IMR-90 (cell line): ENCODE results near the gene KCNJ4. TPM values are rescaled to one million over a fixed set of nuclear protein-coding genes. Genes with fewer than 3 reads are reported as not detected.

ENCODE experiments used
- ATAC-seq: fragments of 200-7000 bp; cut with Tn5 transposase; 2 replicates; pipeline ENCODE4 v1.9.1; 2020; ENCODE audit warnings: low read depth, mild to moderate bottlenecking, moderate library complexity
- BruUV-seq: library from RNA; stranded (reverse); fragments of 400-500 nt; replicated peaks from 2 replicates; lab custom pipeline; 2021; lab: Mats Ljungman, UMichigan
- CTCF ChIA-PET: fragments of 300-600 bp; formaldehyde crosslinking; extraction: SDS; loops from one replicate; lab custom pipeline; 2021; ENCODE audit warnings: antibody characterized with exemption; lab: Yijun Ruan, JAX
- POLR2A ChIA-PET: fragments of 300-600 bp; sonication (Branson Sonifier 250); formaldehyde crosslinking; loops from one replicate; lab custom pipeline; 2022; ENCODE audit warnings: antibody characterized with exemption; ENCODE audit not compliant: unreplicated experiment; lab: Charles Lee
- DNase-seq: peaks from one replicate; pipeline ENCODE4 v3.0.0; 2013
- H2AFZ ChIP-seq: replicated peaks from 2 replicates; pipeline ENCODE3; 2013; ENCODE audit warnings: low read length, mild to moderate bottlenecking; ENCODE audit not compliant: poor library complexity
- H2AK5ac ChIP-seq: 2 replicates; pipeline ENCODE4 v1.6.1; 2013; ENCODE audit warnings: low read depth, low read length, inconsistent platforms
- H2AK9ac ChIP-seq: replicated peaks from 2 replicates; pipeline ENCODE3; 2013; ENCODE audit warnings: mild to moderate bottlenecking, low read depth, low read length, moderate library complexity; ENCODE audit not compliant: poor library complexity
- H2BK120ac ChIP-seq: 2 replicates; pipeline ENCODE4 v1.6.1; 2013; ENCODE audit warnings: low read depth, low read length, inconsistent platforms
- H2BK15ac ChIP-seq: 3 replicates; pipeline ENCODE4 v1.6.1; 2013; ENCODE audit warnings: low read depth, low read length, inconsistent platforms
- H2BK20ac ChIP-seq: 2 replicates; pipeline ENCODE4 v1.6.1; 2013; ENCODE audit warnings: low read depth, mild to moderate bottlenecking, inconsistent platforms, low read length, moderate library complexity
- H2BK5ac ChIP-seq: 2 replicates; pipeline ENCODE4 v1.6.1; 2013; ENCODE audit warnings: mild to moderate bottlenecking, low read depth, low read length, inconsistent platforms; ENCODE audit not compliant: poor library complexity, severe bottlenecking
- H3K14ac ChIP-seq: replicated peaks from 2 replicates; pipeline ENCODE4 v1.6.1; 2013; ENCODE audit warnings: low read depth, low read length, inconsistent platforms
- H3K18ac ChIP-seq: 2 replicates; pipeline ENCODE4 v1.6.1; 2013; ENCODE audit warnings: low read depth, low read length, control low read depth
- H3K23ac ChIP-seq: 2 replicates; pipeline ENCODE4 v1.6.1; 2013; ENCODE audit warnings: low read depth, low read length, inconsistent platforms
- H3K27ac ChIP-seq: 2 replicates; pipeline ENCODE4 v1.5.1; 2013; ENCODE audit warnings: mild to moderate bottlenecking, control low read depth, low read length; ENCODE audit not compliant: insufficient read depth
- H3K27me3 ChIP-seq: 2 replicates; pipeline ENCODE4 v1.6.1; 2013; ENCODE audit warnings: low read length; ENCODE audit not compliant: control insufficient read depth, insufficient read depth
- H3K36me3 ChIP-seq: 2 replicates; pipeline ENCODE4 v1.6.1; 2013; ENCODE audit warnings: low read length, mixed read lengths; ENCODE audit not compliant: control insufficient read depth, insufficient read depth
- H3K4ac ChIP-seq: 2 replicates; pipeline ENCODE4 v1.6.1; 2013; ENCODE audit warnings: low read depth, low read length, inconsistent platforms
- H3K4me1 ChIP-seq: 2 replicates; pipeline ENCODE4 v1.6.1; 2013; ENCODE audit warnings: low read length, mixed read lengths; ENCODE audit not compliant: control insufficient read depth, insufficient read depth
- H3K4me2 ChIP-seq: 2 replicates; pipeline ENCODE4 v1.6.1; 2013; ENCODE audit warnings: low read depth, mild to moderate bottlenecking, control low read depth, low read length, moderate library complexity
- H3K4me3 ChIP-seq: 2 replicates; pipeline ENCODE4 v1.5.1; 2013; ENCODE audit warnings: low read depth, mild to moderate bottlenecking, control low read depth, low read length, moderate library complexity; ENCODE audit not compliant: insufficient read depth
- H3K56ac ChIP-seq: 2 replicates; pipeline ENCODE4 v1.6.1; 2013; ENCODE audit warnings: low read length, inconsistent platforms; ENCODE audit not compliant: insufficient read depth; ENCODE audit errors: extremely low read depth
- H3K79me1 ChIP-seq, 2 experiments: 2 replicates each; pipeline ENCODE4 v1.6.1; 2013; ENCODE audit warnings: low read length in 2 of 2, inconsistent platforms in 1 of 2, low read depth in 1 of 2
- H3K9ac ChIP-seq: 2 replicates; pipeline ENCODE4 v1.6.1; 2013; ENCODE audit warnings: low read depth, low read length, control low read depth
- H3K9me1 ChIP-seq: 2 replicates; pipeline ENCODE4 v1.6.1; 2013; ENCODE audit warnings: low read length, inconsistent platforms; ENCODE audit not compliant: insufficient read depth
- H3K9me3 ChIP-seq: 2 replicates; pipeline ENCODE4 v1.6.1; 2013; ENCODE audit warnings: low read length; ENCODE audit not compliant: control insufficient read depth, insufficient read depth
- H4K20me1 ChIP-seq: 2 replicates; pipeline ENCODE4 v1.6.1; 2013; ENCODE audit warnings: low read length, inconsistent platforms; ENCODE audit not compliant: insufficient read depth
- H4K5ac ChIP-seq: 2 replicates; pipeline ENCODE4 v1.6.1; 2013; ENCODE audit warnings: mild to moderate bottlenecking, low read depth, low read length, control low read depth
- H4K8ac ChIP-seq, 2 experiments: 2 replicates each; pipeline ENCODE4 v1.6.1; 2013; ENCODE audit warnings: low read depth in 2 of 2, low read length in 2 of 2, control low read depth in 1 of 2, inconsistent platforms in 1 of 2
- H4K91ac ChIP-seq: 2 replicates; pipeline ENCODE4 v1.6.1; 2013; ENCODE audit warnings: low read depth, low read length, inconsistent platforms; ENCODE audit not compliant: insufficient read depth
- BHLHE40 ChIP-seq: fragments of 150-350 bp; IDR thresholded peaks from 2 replicates; pipeline ENCODE4 v1.6.1; 2016; ENCODE audit warnings: mild to moderate bottlenecking, low read depth, low read length
- CEBPB ChIP-seq: IDR thresholded peaks from 2 replicates; pipeline ENCODE4 v1.6.1; 2012; ENCODE audit warnings: low read depth, low read length, improper control_type of control experiment
- CHD1 ChIP-seq: IDR thresholded peaks from 2 replicates; pipeline ENCODE4 v1.6.1; 2012; ENCODE audit warnings: low read depth, low read length, improper control_type of control experiment
- FOS ChIP-seq: fragments of 150-350 bp; IDR thresholded peaks from 2 replicates; pipeline ENCODE4 v1.6.1; 2016; ENCODE audit warnings: low read depth, low read length
- MAFK ChIP-seq: IDR thresholded peaks from 2 replicates; pipeline ENCODE4 v1.6.1; 2012; ENCODE audit warnings: low read depth, low read length, improper control_type of control experiment
- MAZ ChIP-seq: IDR thresholded peaks from 2 replicates; pipeline ENCODE4 v1.6.1; 2012; ENCODE audit warnings: low read depth, mild to moderate bottlenecking, low read length, improper control_type of control experiment, moderate library complexity, borderline replicate concordance
- MXI1 ChIP-seq: IDR thresholded peaks from 2 replicates; pipeline ENCODE4 v1.6.1; 2012; ENCODE audit warnings: low read depth, mild to moderate bottlenecking, low read length, moderate library complexity, borderline replicate concordance
- NFE2L2 ChIP-seq: fragments of 150-350 bp; IDR thresholded peaks from 2 replicates; pipeline ENCODE4 v1.6.1; 2016; ENCODE audit warnings: low read depth, mild to moderate bottlenecking, low read length
- POLR2A ChIP-seq: IDR thresholded peaks from 2 replicates; pipeline ENCODE4 v1.6.1; 2012; ENCODE audit warnings: mild to moderate bottlenecking, low read depth, low read length
- RAD21 ChIP-seq: IDR thresholded peaks from 2 replicates; pipeline ENCODE4 v1.6.1; 2012; ENCODE audit warnings: low read length, improper control_type of control experiment
- RCOR1 ChIP-seq: IDR thresholded peaks from 2 replicates; pipeline ENCODE4 v1.6.1; 2012; ENCODE audit warnings: mild to moderate bottlenecking, low read length, improper control_type of control experiment; ENCODE audit not compliant: insufficient replicate concordance
- RFX5 ChIP-seq: IDR thresholded peaks from 2 replicates; pipeline ENCODE4 v1.8.0; 2012; ENCODE audit warnings: low read depth, mild to moderate bottlenecking, low read length, moderate library complexity
- SMC3 ChIP-seq: fragments of 150-350 bp; IDR thresholded peaks from 2 replicates; pipeline ENCODE4 v1.6.1; 2016; ENCODE audit warnings: low read depth, mild to moderate bottlenecking, antibody characterized with exemption, low read length, moderate library complexity
- WGBS, 2 experiments: methylation state at CpG; one replicate each; pipeline versions ENCODE4 v1.1.5 to v1.1.7; 2013; ENCODE audit warnings: missing lambda C conversion rate in 2 of 2; ENCODE audit not compliant: insufficient read length in 1 of 2; ENCODE audit errors: extremely low coverage in 2 of 2; 5-methylcytosine and 5-hydroxymethylcytosine counted together
- dilution Hi-C: fragments of 300-500 bp; cut with HindIII; formaldehyde crosslinking; loops from one replicate; pipeline ENCODE4 v1.14.3; 2018; ENCODE audit warnings: low sequenced_read_pairs; ENCODE audit not compliant: unreplicated experiment
- in situ Hi-C: fragments of 300-500 bp; cut with MboI; formaldehyde crosslinking; loops from 3 replicates; pipeline ENCODE4 v1.14.3; 2019; ENCODE audit warnings: low sequenced_read_pairs, inconsistent platforms, mixed read lengths
- intact Hi-C: fragments of 100-400 bp; cut with micrococcal nuclease; formaldehyde crosslinking; loops from 2 replicates; pipeline ENCODE4 v1.10.0; 2022
- polyA plus RNA-seq, 3 experiments: library from polyadenylated mRNA; depleted of rRNA; stranded (reverse); fragments of >200 nt; gene quantifications; 2 replicates each; pipeline ENCODE4 v1.2.3, GENCODE V29; 2012; ENCODE audit warnings: low replicate concordance in 1 of 3
- total RNA-seq: library from RNA; depleted of rRNA; stranded (reverse); fragments of >200 nt; gene quantifications from 2 replicates; pipeline ENCODE4 v1.2.3, GENCODE V29; 2012
- TF ChIP-seq, protein P1 (sequence below): conservative IDR thresholded peaks from 2 replicates; pipeline ENCODE4 v1.5.1; 2012; ENCODE audit warnings: mild to moderate bottlenecking, low read depth, low read length, improper control_type of control experiment
- TF ChIP-seq, protein P2 (sequence below): fragments of 150-350 bp; IDR thresholded peaks from 2 replicates; pipeline ENCODE4 v1.6.1; 2017; ENCODE audit warnings: mild to moderate bottlenecking, antibody characterized with exemption, low read length, low read depth
- TF ChIP-seq, protein P3 (sequence below): fragments of 150-350 bp; IDR thresholded peaks from 2 replicates; pipeline ENCODE4 v1.6.1; 2016; ENCODE audit warnings: low read depth, mild to moderate bottlenecking, low read length, moderate library complexity, borderline replicate concordance

The KCNJ4 gene
- total and polyA plus RNA-seq, 2 of the 4 experiments (the other 2 are of a cell fraction) = not detected

DNA sequence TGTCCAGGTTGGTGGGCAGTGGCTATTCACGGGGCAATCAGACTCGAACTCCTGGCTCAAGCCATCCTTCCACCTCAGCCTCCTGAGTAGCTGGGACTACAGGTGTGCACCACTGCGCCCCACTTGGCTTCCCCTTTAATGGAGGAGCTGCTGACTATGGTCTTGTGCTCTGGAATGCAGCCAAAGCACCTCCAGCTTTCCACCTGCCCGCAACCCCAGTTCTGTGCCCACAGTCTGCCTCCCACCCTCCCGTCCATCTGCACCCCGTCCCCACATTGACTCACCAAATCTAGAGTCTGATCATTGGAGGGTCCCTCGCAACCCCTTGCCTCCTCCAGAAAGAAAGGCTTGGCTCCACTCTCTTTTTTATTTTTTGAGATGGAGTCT is 41.0 kb downstream of the KCNJ4 start:
- no peak overlapping the region for H3K14ac ChIP-seq
- H3K27ac ChIP-seq = no peak overlapping the region
- no peak overlapping the region for H4K91ac ChIP-seq
- no peak overlapping the region for H4K5ac ChIP-seq
- H4K8ac ChIP-seq = no peak overlapping the region
- dilution Hi-C loops (no loop called here), intact Hi-C loops (loop anchor here (10.0 kb wide), 1 partner anchor 161 kb away; the partner anchor contains the start of gene DMC1), in situ Hi-C loops (no loop called here)
- DNase-seq = no peak
- no peak overlapping the region for H3K4me2 ChIP-seq
- H3K9ac ChIP-seq = no peak overlapping the region
- no peaks in the 10 kb centered on the region; the same call in 1 of the 2 replicates for H3K4me1 ChIP-seq
- BruUV-seq = no TSS peak
- H4K20me1 ChIP-seq = no peaks in the 10 kb centered on the region
- H2BK15ac ChIP-seq = no peak overlapping the region
- H2AK5ac ChIP-seq = no peak overlapping the region
- H3K9me1 ChIP-seq = no peaks in the 10 kb centered on the region
- WGBS, 2 experiments = no CpG with 5 or more reads among the region's 7 CpGs
- no peak overlapping the region for H2BK5ac ChIP-seq
- peaks cover 24% of the 10 kb centered on the region for H3K27me3 ChIP-seq
- H2BK120ac ChIP-seq = no peak overlapping the region
- no peak overlapping the region for H2AK9ac ChIP-seq
- H3K18ac ChIP-seq = no peak overlapping the region
- no peaks in the 10 kb centered on the region for H3K79me1 ChIP-seq
- POLR2A ChIA-PET = no interaction called here
- no peak overlapping the region for H2AFZ ChIP-seq
- H2BK20ac ChIP-seq = no peak overlapping the region
- H3K36me3 ChIP-seq = no peaks in the 10 kb centered on the region
- H3K4me3 ChIP-seq = no peak overlapping the region
- CTCF ChIA-PET = no interaction called here
- no peak for ATAC-seq
- TF ChIP-seq, protein P1, sequence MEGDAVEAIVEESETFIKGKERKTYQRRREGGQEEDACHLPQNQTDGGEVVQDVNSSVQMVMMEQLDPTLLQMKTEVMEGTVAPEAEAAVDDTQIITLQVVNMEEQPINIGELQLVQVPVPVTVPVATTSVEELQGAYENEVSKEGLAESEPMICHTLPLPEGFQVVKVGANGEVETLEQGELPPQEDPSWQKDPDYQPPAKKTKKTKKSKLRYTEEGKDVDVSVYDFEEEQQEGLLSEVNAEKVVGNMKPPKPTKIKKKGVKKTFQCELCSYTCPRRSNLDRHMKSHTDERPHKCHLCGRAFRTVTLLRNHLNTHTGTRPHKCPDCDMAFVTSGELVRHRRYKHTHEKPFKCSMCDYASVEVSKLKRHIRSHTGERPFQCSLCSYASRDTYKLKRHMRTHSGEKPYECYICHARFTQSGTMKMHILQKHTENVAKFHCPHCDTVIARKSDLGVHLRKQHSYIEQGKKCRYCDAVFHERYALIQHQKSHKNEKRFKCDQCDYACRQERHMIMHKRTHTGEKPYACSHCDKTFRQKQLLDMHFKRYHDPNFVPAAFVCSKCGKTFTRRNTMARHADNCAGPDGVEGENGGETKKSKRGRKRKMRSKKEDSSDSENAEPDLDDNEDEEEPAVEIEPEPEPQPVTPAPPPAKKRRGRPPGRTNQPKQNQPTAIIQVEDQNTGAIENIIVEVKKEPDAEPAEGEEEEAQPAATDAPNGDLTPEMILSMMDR = no peak
- TF ChIP-seq NFE2L2 (no peak), RCOR1 (no peak), POLR2A (no peak), CHD1 (no peak), BHLHE40 (no peak), FOS (no peak), MXI1 (no peak), SMC3 (no peak), MAZ (no peak), MAFK (no peak), RAD21 (no peak), CEBPB (no peak), RFX5 (no peak)
- TF ChIP-seq, protein P2, sequence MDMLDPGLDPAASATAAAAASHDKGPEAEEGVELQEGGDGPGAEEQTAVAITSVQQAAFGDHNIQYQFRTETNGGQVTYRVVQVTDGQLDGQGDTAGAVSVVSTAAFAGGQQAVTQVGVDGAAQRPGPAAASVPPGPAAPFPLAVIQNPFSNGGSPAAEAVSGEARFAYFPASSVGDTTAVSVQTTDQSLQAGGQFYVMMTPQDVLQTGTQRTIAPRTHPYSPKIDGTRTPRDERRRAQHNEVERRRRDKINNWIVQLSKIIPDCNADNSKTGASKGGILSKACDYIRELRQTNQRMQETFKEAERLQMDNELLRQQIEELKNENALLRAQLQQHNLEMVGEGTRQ = no peak
- TF ChIP-seq, protein P3, sequence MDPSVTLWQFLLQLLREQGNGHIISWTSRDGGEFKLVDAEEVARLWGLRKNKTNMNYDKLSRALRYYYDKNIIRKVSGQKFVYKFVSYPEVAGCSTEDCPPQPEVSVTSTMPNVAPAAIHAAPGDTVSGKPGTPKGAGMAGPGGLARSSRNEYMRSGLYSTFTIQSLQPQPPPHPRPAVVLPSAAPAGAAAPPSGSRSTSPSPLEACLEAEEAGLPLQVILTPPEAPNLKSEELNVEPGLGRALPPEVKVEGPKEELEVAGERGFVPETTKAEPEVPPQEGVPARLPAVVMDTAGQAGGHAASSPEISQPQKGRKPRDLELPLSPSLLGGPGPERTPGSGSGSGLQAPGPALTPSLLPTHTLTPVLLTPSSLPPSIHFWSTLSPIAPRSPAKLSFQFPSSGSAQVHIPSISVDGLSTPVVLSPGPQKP = no peak
- H3K56ac ChIP-seq = no peak overlapping the region
- H3K23ac ChIP-seq = no peak overlapping the region
- no peak overlapping the region for H3K4ac ChIP-seq
- H3K9me3 ChIP-seq = no peaks in the 10 kb centered on the region
